Gastroesophageal sphincter (tissue), 3 donors: ENCODE measurements around the gene TRMT44.

Experiments used
- EP300 ChIP-seq: sonication (generic); formaldehyde crosslinking; IDR thresholded peaks from one replicate; pipeline ENCODE4 v1.6.1; 2017; ENCODE audit warnings: antibody characterized with exemption, mild to moderate bottlenecking
- POLR2A ChIP-seq, 2 donors: fragments of 450-650 bp; IDR thresholded peaks; one replicate each; pipeline ENCODE4 v1.6.1; 2017; ENCODE audit warnings: antibody characterized with exemption in 2 of 2, mild to moderate bottlenecking in 2 of 2, moderate library complexity in 1 of 2
- POLR2AphosphoS5 ChIP-seq: sonication (generic); formaldehyde crosslinking; IDR thresholded peaks from one replicate; pipeline ENCODE4 v1.6.1; 2017; ENCODE audit warnings: antibody characterized with exemption
- TF ChIP-seq, protein P1 (sequence below), 4 experiments: fragments of 200-600 bp in 2 of 4; fragments of 450-650 bp in 2 of 4; sonication (generic) in 1 of 4; IDR thresholded peaks; one replicate each; pipeline ENCODE4 v1.5.1; 2017 to 2019; ENCODE audit warnings: antibody characterized with exemption in 4 of 4, mild to moderate bottlenecking in 2 of 4, moderate library complexity in 2 of 4

DNA sequence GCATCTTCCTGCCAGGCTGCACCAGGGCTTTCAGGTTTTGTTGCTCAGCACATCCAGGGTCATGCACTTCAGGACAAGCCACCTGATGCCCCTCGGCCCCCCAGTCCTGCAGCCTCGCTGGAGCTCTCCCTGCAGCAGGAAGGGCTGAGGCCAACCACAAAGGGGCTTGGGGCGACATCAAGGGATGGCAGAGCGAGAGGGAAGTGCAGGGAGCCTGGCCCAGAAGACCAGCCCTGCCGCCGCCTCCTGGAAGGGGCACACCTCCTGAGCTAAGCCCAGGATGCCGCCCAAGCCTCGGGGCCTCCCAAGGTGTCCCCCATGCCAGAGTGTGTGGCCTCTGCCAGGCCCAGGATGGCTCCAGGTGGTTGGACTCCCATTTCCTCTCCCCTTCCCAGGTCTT, 37.1 kb downstream of the TRMT44 start:
- no peak for TF ChIP-seq EP300
- TF ChIP-seq, protein P1, sequence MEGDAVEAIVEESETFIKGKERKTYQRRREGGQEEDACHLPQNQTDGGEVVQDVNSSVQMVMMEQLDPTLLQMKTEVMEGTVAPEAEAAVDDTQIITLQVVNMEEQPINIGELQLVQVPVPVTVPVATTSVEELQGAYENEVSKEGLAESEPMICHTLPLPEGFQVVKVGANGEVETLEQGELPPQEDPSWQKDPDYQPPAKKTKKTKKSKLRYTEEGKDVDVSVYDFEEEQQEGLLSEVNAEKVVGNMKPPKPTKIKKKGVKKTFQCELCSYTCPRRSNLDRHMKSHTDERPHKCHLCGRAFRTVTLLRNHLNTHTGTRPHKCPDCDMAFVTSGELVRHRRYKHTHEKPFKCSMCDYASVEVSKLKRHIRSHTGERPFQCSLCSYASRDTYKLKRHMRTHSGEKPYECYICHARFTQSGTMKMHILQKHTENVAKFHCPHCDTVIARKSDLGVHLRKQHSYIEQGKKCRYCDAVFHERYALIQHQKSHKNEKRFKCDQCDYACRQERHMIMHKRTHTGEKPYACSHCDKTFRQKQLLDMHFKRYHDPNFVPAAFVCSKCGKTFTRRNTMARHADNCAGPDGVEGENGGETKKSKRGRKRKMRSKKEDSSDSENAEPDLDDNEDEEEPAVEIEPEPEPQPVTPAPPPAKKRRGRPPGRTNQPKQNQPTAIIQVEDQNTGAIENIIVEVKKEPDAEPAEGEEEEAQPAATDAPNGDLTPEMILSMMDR (IDR thresholded peaks at IDR 0.05), result no peak
- no peak for TF ChIP-seq POLR2A (IDR thresholded peaks at IDR 0.05)
- no peak for TF ChIP-seq POLR2AphosphoS5
